Liver (tissue), 9 donors: ENCODE results near the gene ZNF415. TPM values are rescaled to one million over a fixed set of nuclear protein-coding genes. Genes with fewer than 3 reads are reported as not detected.
A peak's percentile ranks its signal among the peaks of the same experiment; 100 is the strongest.

Experiments
- DNase-seq: peaks from one replicate; pipeline ENCODE4 v3.0.0-alpha.2; 2017; ENCODE audit warnings: low spot score
- H3K27ac ChIP-seq, 2 donors: one replicate each; pipeline ENCODE4 v1.7.0; 2013; ENCODE audit warnings: inconsistent platforms in 2 of 2, low read length in 2 of 2, control low read depth in 1 of 2, low read depth in 1 of 2, mild to moderate bottlenecking in 1 of 2
- H3K27me3 ChIP-seq, 4 donors: one replicate each; pipeline versions ENCODE4 v1.6.1 to v1.7.0; 2013; ENCODE audit warnings: low read length in 3 of 4, inconsistent platforms in 1 of 4, mild to moderate bottlenecking in 1 of 4, moderate library complexity in 1 of 4; ENCODE audit not compliant: control insufficient read depth in 4 of 4, insufficient read depth in 4 of 4
- H3K36me3 ChIP-seq, 4 donors: one replicate each; pipeline versions ENCODE4 v1.6.1 to v1.7.0; 2013; ENCODE audit warnings: low read length in 3 of 4, mild to moderate bottlenecking in 3 of 4, low read depth in 1 of 4, moderate library complexity in 1 of 4; ENCODE audit not compliant: control insufficient read depth in 4 of 4, insufficient read depth in 3 of 4
- H3K4me1 ChIP-seq, 4 donors: one replicate each; pipeline versions ENCODE4 v1.6.1 to v1.7.0; 2013; ENCODE audit warnings: low read length in 3 of 4, mild to moderate bottlenecking in 3 of 4, moderate library complexity in 1 of 4; ENCODE audit not compliant: control insufficient read depth in 4 of 4, insufficient read depth in 4 of 4
- H3K4me3 ChIP-seq, 3 donors: one replicate each; pipeline versions ENCODE4 v1.6.1 to v1.7.0; 2013; ENCODE audit warnings: low read length in 3 of 3, control low read depth in 1 of 3, low read depth in 1 of 3, mild to moderate bottlenecking in 1 of 3
- H3K9ac ChIP-seq, 2 donors: one replicate each; pipeline ENCODE4 v1.7.0; 2013; ENCODE audit warnings: low read length in 2 of 2, mild to moderate bottlenecking in 2 of 2, moderate library complexity in 2 of 2, control low read depth in 1 of 2, low read depth in 1 of 2
- H3K9me3 ChIP-seq, 4 donors: one replicate each; pipeline versions ENCODE4 v1.6.1 to v1.7.0; 2013; ENCODE audit warnings: low read length in 3 of 4; ENCODE audit not compliant: control insufficient read depth in 4 of 4
- EGR1 ChIP-seq, 2 donors: IDR thresholded peaks; 2 replicates each; pipeline ENCODE4 v1.6.1; 2016 to 2018; ENCODE audit warnings: antibody characterized with exemption in 2 of 2, low read depth in 2 of 2
- FOXA1 ChIP-seq: IDR thresholded peaks from 2 replicates; pipeline ENCODE4 v1.6.1; 2016; ENCODE audit warnings: antibody characterized with exemption
- GABPA ChIP-seq, 2 donors: IDR thresholded peaks in 1 of 2; conservative IDR thresholded peaks in 1 of 2; 2 replicates each; pipeline ENCODE4 v1.6.1; 2016; ENCODE audit warnings: antibody characterized with exemption in 2 of 2, mild to moderate bottlenecking in 1 of 2, moderate library complexity in 1 of 2
- HNF4A ChIP-seq, 2 donors: conservative IDR thresholded peaks; 2 replicates each; pipeline ENCODE4 v1.6.1; 2016; ENCODE audit warnings: antibody characterized with exemption in 2 of 2, mild to moderate bottlenecking in 2 of 2
- JUND ChIP-seq, 2 donors: IDR thresholded peaks; 2 replicates each; pipeline ENCODE4 v1.6.1; 2016; ENCODE audit warnings: antibody characterized with exemption in 2 of 2
- NR2F2 ChIP-seq: IDR thresholded peaks from 2 replicates; pipeline ENCODE4 v1.6.1; 2016; ENCODE audit warnings: antibody characterized with exemption
- RAD21 ChIP-seq, 2 donors: IDR thresholded peaks; 2 replicates each; pipeline ENCODE4 v1.6.1; 2016; ENCODE audit warnings: antibody characterized with exemption in 2 of 2, mild to moderate bottlenecking in 2 of 2
- REST ChIP-seq: IDR thresholded peaks from 2 replicates; pipeline ENCODE4 v1.6.1; 2016; ENCODE audit warnings: antibody characterized with exemption, mild to moderate bottlenecking
- RXRA ChIP-seq, 2 donors: IDR thresholded peaks; 2 replicates each; pipeline ENCODE4 v1.6.1; 2017 to 2018; ENCODE audit warnings: antibody characterized with exemption in 2 of 2, mild to moderate bottlenecking in 1 of 2
- TAF1 ChIP-seq: conservative IDR thresholded peaks from 2 replicates; pipeline ENCODE4 v1.6.1; 2016; ENCODE audit warnings: antibody characterized with exemption, mild to moderate bottlenecking
- YY1 ChIP-seq: IDR thresholded peaks from 2 replicates; pipeline ENCODE4 v1.6.1; 2016; ENCODE audit warnings: antibody characterized with exemption, mild to moderate bottlenecking
- WGBS: extraction: QIAGEN DNeasy Blood & Tissue Kit; methylation state at CpG from one replicate; pipeline ENCODE4 v1.1.7; 2013; 5-methylcytosine and 5-hydroxymethylcytosine counted together
- polyA plus RNA-seq, 2 donors: library from polyadenylated mRNA; stranded (reverse) in 1 of 2; unstranded in 1 of 2; fragments of 200-250 nt in 1 of 2; fragments of >200 nt in 1 of 2; fragmentation: Nextera tagmentation in 1 of 2; extraction: Ambion mirVana in 1 of 2; gene quantifications; one replicate each; pipeline versions ENCODE4 v1.2.1 to v1.2.3, GENCODE V29; 2013 to 2015
- total RNA-seq, 2 donors: library from RNA; depleted of rRNA; stranded (reverse); fragments of >200 nt; gene quantifications; one replicate each; pipeline ENCODE4 v1.2.3, GENCODE V29; 2014
- TF ChIP-seq, protein P1 (sequence below): IDR thresholded peaks from 2 replicates; pipeline ENCODE4 v1.6.1; 2016; ENCODE audit warnings: antibody characterized with exemption
- TF ChIP-seq, protein P2 (sequence below): IDR thresholded peaks from 2 replicates; pipeline ENCODE4 v1.6.1; 2016; ENCODE audit warnings: antibody characterized with exemption
- TF ChIP-seq, protein P3 (sequence below): fragments of 150-350 bp; IDR thresholded peaks from 2 replicates; pipeline ENCODE4 v1.5.1; 2017; ENCODE audit warnings: improper control_type of control experiment, low read depth, low read length; ENCODE audit not compliant: missing input control
- donor health status: healthy.
- donor health status: healthy.
- donor health status: healthy.
- donor health status: healthy.
- donor health status: healthy.

Gene ZNF415
- total and polyA plus RNA-seq, 4 donors = 0.65 to 2.4 (median 1.2) TPM

GRCh38 chr19:53160350-53160749 is 27.6 kb upstream of the ZNF415 start:
- Histone ChIP-seq H3K27ac (no peak overlapping the region), H3K9ac (no peak overlapping the region), H3K4me3 (no peak overlapping the region), H3K9me3 (peaks cover 17 to 27% (median 24%) of the 10 kb centered on the region in 4 donors), H3K4me1 (no peaks in the 10 kb centered on the region), H3K27me3 (no peaks in the 10 kb centered on the region), H3K36me3 (no peaks in the 10 kb centered on the region)
- no peak for DNase-seq
- WGBS = 85% methylated on average over 3 of the region's 3 CpGs
- TF ChIP-seq TAF1 = no peak
- no peak for TF ChIP-seq HNF4A (conservative IDR thresholded peaks at IDR 0.05)
- TF ChIP-seq, protein P1, sequence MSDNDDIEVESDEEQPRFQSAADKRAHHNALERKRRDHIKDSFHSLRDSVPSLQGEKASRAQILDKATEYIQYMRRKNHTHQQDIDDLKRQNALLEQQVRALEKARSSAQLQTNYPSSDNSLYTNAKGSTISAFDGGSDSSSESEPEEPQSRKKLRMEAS = no peak
- TF ChIP-seq JUND (IDR thresholded peaks at IDR 0.05) = no peak
- TF ChIP-seq, protein P2, sequence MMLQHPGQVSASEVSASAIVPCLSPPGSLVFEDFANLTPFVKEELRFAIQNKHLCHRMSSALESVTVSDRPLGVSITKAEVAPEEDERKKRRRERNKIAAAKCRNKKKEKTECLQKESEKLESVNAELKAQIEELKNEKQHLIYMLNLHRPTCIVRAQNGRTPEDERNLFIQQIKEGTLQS = no peak
- no peak for TF ChIP-seq YY1
- TF ChIP-seq REST = no peak
- no peak for TF ChIP-seq RXRA (IDR thresholded peaks at IDR 0.05)
- TF ChIP-seq RAD21 (IDR thresholded peaks at IDR 0.05) = no peak
- no peak for TF ChIP-seq NR2F2
- no peak for TF ChIP-seq GABPA (IDR thresholded peaks at IDR 0.05 in 1 of 2, conservative IDR thresholded peaks at IDR 0.05 in 1 of 2)
- no peak for TF ChIP-seq FOXA1

DNA sequence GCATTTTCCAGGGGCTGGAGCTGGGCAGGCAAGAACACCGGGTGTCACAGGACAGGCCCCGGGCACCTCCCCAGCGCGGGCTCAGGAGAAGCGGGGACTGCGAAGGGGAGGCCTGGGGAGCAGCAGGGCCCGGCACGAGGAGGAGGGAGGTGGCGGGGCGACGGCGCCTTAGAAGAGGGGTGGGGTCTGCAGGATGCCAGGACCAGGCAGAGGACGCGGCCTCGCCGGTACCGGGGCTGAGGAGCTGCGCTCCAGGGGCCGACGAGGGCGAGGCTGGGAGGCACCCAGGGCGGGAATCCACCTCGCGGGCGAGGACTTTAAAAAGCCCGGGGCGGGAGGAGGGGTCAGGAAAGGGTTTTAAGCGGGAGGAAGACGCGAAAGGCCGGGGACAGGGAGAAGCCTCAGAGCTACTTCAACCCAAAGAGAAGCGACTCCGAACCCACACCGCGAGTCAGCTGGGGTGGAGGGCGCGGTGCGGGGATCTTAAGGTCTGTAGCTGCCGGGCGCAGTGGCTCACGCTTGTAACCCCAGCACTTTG is 25.5 kb upstream of the ZNF415 start:
- Histone ChIP-seq H3K4me3 (peak overlapping the region; percentile 56 to 61 (median 59)), H3K4me1 (no peaks in the 10 kb centered on the region), H3K9me3 (peaks cover 4 to 18% (median 17%) of the 10 kb centered on the region in 4 donors), H3K27ac (peak overlapping the region; percentile 25 to 36), H3K36me3 (no peaks in the 10 kb centered on the region), H3K27me3 (no peaks in the 10 kb centered on the region), H3K9ac (no peak overlapping the region)
- TF ChIP-seq TAF1 (no peak), EGR1 (IDR thresholded peaks at IDR 0.05; ENCODE audit: low read depth in 2 of 2) (no peak)
- peak; percentile 57 for DNase-seq
- 6% methylated on average over 41 of the region's 41 CpGs for WGBS

GRCh38 chr19:53157626-53158025 is 24.9 kb upstream of the ZNF415 start:
- DNase-seq = no peak
- H3K4me1 ChIP-seq = no peaks in the 10 kb centered on the region
- H3K27me3 ChIP-seq = no peaks in the 10 kb centered on the region
- peak overlapping the region in 1 of 2 donors; percentile 36 for H3K27ac ChIP-seq
- TF ChIP-seq FOXA1 (no peak), JUND (IDR thresholded peaks at IDR 0.05) (no peak), GABPA (IDR thresholded peaks at IDR 0.05 in 1 of 2, conservative IDR thresholded peaks at IDR 0.05 in 1 of 2) (no peak), TAF1 (no peak)
- TF ChIP-seq, protein P3, sequence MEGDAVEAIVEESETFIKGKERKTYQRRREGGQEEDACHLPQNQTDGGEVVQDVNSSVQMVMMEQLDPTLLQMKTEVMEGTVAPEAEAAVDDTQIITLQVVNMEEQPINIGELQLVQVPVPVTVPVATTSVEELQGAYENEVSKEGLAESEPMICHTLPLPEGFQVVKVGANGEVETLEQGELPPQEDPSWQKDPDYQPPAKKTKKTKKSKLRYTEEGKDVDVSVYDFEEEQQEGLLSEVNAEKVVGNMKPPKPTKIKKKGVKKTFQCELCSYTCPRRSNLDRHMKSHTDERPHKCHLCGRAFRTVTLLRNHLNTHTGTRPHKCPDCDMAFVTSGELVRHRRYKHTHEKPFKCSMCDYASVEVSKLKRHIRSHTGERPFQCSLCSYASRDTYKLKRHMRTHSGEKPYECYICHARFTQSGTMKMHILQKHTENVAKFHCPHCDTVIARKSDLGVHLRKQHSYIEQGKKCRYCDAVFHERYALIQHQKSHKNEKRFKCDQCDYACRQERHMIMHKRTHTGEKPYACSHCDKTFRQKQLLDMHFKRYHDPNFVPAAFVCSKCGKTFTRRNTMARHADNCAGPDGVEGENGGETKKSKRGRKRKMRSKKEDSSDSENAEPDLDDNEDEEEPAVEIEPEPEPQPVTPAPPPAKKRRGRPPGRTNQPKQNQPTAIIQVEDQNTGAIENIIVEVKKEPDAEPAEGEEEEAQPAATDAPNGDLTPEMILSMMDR = no peak
- no peak overlapping the region for H3K9ac ChIP-seq
- peak overlapping the region in 2 of 3 donors; percentile 56 to 59 for H3K4me3 ChIP-seq
- H3K9me3 ChIP-seq = peaks cover 7 to 20% (median 18%) of the 10 kb centered on the region in 4 donors
- WGBS = 57% methylated on average over 7 of the region's 7 CpGs
- no peaks in the 10 kb centered on the region for H3K36me3 ChIP-seq
